CD4-positive, alpha-beta T cell (primary cell): Measurements from ENCODE around the gene ACBD6. TPM values are rescaled to one million over a fixed set of nuclear protein-coding genes. Genes with fewer than 3 reads are reported as not detected.

Experiments used
- ATAC-seq: fragments of 200-7000 bp; cut with Tn5 transposase; one replicate; pipeline ENCODE4 v1.10.0; 2022; ENCODE audit warnings: mild to moderate bottlenecking; ENCODE audit not compliant: poor library complexity
- CTCF ChIA-PET: fragments of 350-600 bp; sonication (Branson Sonifier 250); formaldehyde crosslinking; loops from one replicate; lab custom pipeline; 2021; ENCODE audit warnings: antibody characterized with exemption, inconsistent platforms; lab: Charles Lee
- POLR2A ChIA-PET: fragments of 350-600 bp; sonication (Branson Sonifier 250); formaldehyde crosslinking; loops from one replicate; lab custom pipeline; 2021; ENCODE audit warnings: antibody characterized with exemption, inconsistent platforms; lab: Charles Lee
- DNase-seq, 14 experiments: peaks; one replicate each; pipeline ENCODE4 v3.0.0-alpha.2; 2013 to 2020; ENCODE audit warnings: mixed read lengths in 2 of 14
- H3K27ac ChIP-seq, 2 donors: one replicate each; pipeline versions ENCODE4 v1.5.1 to v1.7.0; 2013; ENCODE audit warnings: low read length in 2 of 2, low read depth in 1 of 2, mild to moderate bottlenecking in 1 of 2
- H3K27me3 ChIP-seq, 2 experiments: 1 replicate in 1 of 2; 2 replicates in 1 of 2; pipeline versions ENCODE4 v1.6.1 to v1.7.0; 2013; ENCODE audit warnings: low read length in 2 of 2, control low read depth in 1 of 2, mild to moderate bottlenecking in 1 of 2, moderate library complexity in 1 of 2; ENCODE audit not compliant: insufficient read depth in 2 of 2, control insufficient read depth in 1 of 2
- H3K36me3 ChIP-seq: one replicate; pipeline ENCODE4 v1.6.1; 2013; ENCODE audit warnings: low read length, control low read depth; ENCODE audit not compliant: insufficient read depth
- H3K4me1 ChIP-seq: one replicate; pipeline ENCODE4 v1.6.1; 2013; ENCODE audit warnings: low read length, control low read depth; ENCODE audit not compliant: insufficient read depth
- H3K4me3 ChIP-seq: one replicate; pipeline ENCODE4 v1.5.1; 2013; ENCODE audit warnings: mild to moderate bottlenecking, low read length, moderate library complexity
- H3K9me3 ChIP-seq, 2 experiments: 1 replicate in 1 of 2; 2 replicates in 1 of 2; pipeline versions ENCODE4 v1.6.1 to v1.7.0; 2013; ENCODE audit warnings: low read length in 2 of 2, mild to moderate bottlenecking in 2 of 2, control low read depth in 1 of 2, moderate library complexity in 1 of 2; ENCODE audit not compliant: control insufficient read depth in 1 of 2, insufficient read depth in 1 of 2
- H3K27ac Mint-ChIP-seq: one replicate; pipeline ENCODE4 v1.8.0; 2020; ENCODE audit warnings: mixed read lengths
- H3K27me3 Mint-ChIP-seq: one replicate; pipeline ENCODE4 v1.8.0; 2021; ENCODE audit warnings: mixed read lengths
- H3K36me3 Mint-ChIP-seq: one replicate; pipeline ENCODE4 v1.8.0; 2021; ENCODE audit warnings: low read depth, mixed read lengths
- H3K4me1 Mint-ChIP-seq: one replicate; pipeline ENCODE4 v1.8.0; 2021; ENCODE audit warnings: low read depth, mixed read lengths
- H3K4me3 Mint-ChIP-seq: one replicate; pipeline ENCODE4 v1.8.0; 2020; ENCODE audit warnings: mild to moderate bottlenecking, mixed read lengths
- H3K9me3 Mint-ChIP-seq: one replicate; pipeline ENCODE4 v1.8.0; 2020; ENCODE audit warnings: mixed read lengths
- CTCF ChIP-seq: fragments of 200-600 bp; IDR thresholded peaks from one replicate; pipeline ENCODE4 v1.8.0; 2022; ENCODE audit warnings: antibody characterized with exemption, mild to moderate bottlenecking
- intact Hi-C, 2 experiments: fragments of 100-400 bp; cut with DNase I in 1 of 2; cut with micrococcal nuclease in 1 of 2; formaldehyde crosslinking; loops; one replicate each; pipeline versions ENCODE4 v1.15.1 to v1.9.0; 2023 to 2025; cut with DNase I, micrococcal nuclease
- total RNA-seq, 174 experiments: library from RNA in 2 of 174; stranded (reverse) in 2 of 174; gene quantifications; one replicate each; pipeline ENCODE4 v1.2.3 and lab custom pipeline; 2021 to 2026

Gene ACBD6
- total RNA-seq, 2 experiments from 2014 or later, result 28.2 to 28.8 TPM

DNA sequence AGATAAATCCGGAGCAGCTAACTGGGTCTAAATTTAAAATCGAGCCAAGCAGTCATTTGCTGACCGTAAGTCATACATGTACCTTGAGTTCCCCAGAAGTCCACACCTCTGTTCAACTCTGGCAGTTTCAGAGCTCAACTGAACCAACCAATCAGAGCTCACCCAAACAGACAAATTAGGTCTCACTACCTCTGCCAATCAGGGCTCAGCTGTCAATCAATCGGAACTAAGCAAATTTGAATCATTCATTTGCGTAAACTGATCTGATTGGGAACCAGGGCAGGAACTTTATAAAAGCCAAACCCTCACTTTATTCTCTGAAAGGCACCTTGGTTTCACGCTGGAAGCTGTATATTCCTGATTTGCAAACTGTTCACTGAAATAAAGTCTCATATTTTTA is 11.2 kb upstream of the ACBD6 start:
- no peak overlapping the region for H3K4me3 Mint-ChIP-seq
- CTCF ChIA-PET, result interaction anchor here (2.3 kb wide), 1 partner anchor 349 kb away, joined by 9 read pairs; no protein-coding TSS in a partner anchor
- H3K9me3 Mint-ChIP-seq, result no peaks in the 10 kb centered on the region
- H3K4me1 Mint-ChIP-seq, result no peaks in the 10 kb centered on the region
- H3K36me3 Mint-ChIP-seq, result no peaks in the 10 kb centered on the region
- peaks cover 7 to 8% of the 10 kb centered on the region in 2 experiments for H3K27me3 ChIP-seq
- no peaks in the 10 kb centered on the region for H3K36me3 ChIP-seq
- H3K27ac Mint-ChIP-seq, result no peak overlapping the region
- no peak overlapping the region for H3K4me3 ChIP-seq
- no peaks in the 10 kb centered on the region for H3K9me3 ChIP-seq
- DNase-seq (no peak), ATAC-seq (no peak)
- no peak overlapping the region for H3K27ac ChIP-seq
- intact Hi-C loops, result no loop called here
- H3K27me3 Mint-ChIP-seq, result no peaks in the 10 kb centered on the region
- POLR2A ChIA-PET, result no interaction called here
- no peak for TF ChIP-seq CTCF
- H3K4me1 ChIP-seq, result peaks cover 3% of the 10 kb centered on the region

- DNase-seq (no peak), ATAC-seq (no peak)
- Mint-ChIP-seq H3K9me3 (no peaks in the 10 kb centered on the region), H3K4me1 (peaks cover 5% of the 10 kb centered on the region), H3K4me3 (no peak overlapping the region), H3K36me3 (no peaks in the 10 kb centered on the region), H3K27me3 (no peaks in the 10 kb centered on the region), H3K27ac (no peak overlapping the region)
- CTCF ChIA-PET, result interaction anchor here (0.7 kb wide), 1 partner anchor 21 kb away, joined by 3 read pairs; no protein-coding TSS in a partner anchor
- H3K27ac ChIP-seq, result no peak overlapping the region
- H3K4me3 ChIP-seq, result no peak overlapping the region
- peaks cover 2% of the 10 kb centered on the region for H3K4me1 ChIP-seq
- TF ChIP-seq CTCF, result no peak
- intact Hi-C loops, result no loop called here
- POLR2A ChIA-PET, result no interaction called here
- no peaks in the 10 kb centered on the region for H3K9me3 ChIP-seq
- peaks cover 7 to 8% of the 10 kb centered on the region in 2 experiments for H3K27me3 ChIP-seq
- H3K36me3 ChIP-seq, result no peaks in the 10 kb centered on the region
Observed at GRCh38 chr1:180510882-180511281, 8.5 kb upstream of the ACBD6 start.

DNA sequence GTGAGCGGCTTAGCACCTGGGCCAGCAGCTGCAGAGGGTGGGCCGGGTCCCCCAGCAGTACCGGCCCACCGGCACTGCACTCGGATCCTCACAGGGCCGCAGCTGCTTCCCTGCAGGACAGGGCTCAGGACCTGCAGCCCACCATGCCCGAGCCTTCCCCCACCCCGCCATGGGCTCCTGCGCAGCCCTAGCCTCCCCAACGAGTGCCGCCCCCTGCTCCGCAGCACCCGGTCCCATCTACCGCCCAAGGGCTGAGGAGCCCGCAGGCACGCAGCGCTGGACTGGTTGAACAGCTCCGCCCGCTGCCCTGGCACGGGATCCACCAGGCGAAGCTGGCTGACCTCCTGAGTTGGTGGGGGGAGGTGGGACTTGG is 6.3 kb upstream of the ACBD6 start:
- CTCF ChIA-PET, result no interaction called here
- H3K27ac ChIP-seq, result no peak overlapping the region
- H3K27ac Mint-ChIP-seq, result no peak overlapping the region
- peaks cover 7 to 8% of the 10 kb centered on the region in 2 experiments for H3K27me3 ChIP-seq
- intact Hi-C loops, result loop anchor here in 1 of 2 experiments (10.0 kb wide), 1 partner anchor 634 kb away; the partner anchor contains the start of gene TOR1AIP2
- H3K4me3 ChIP-seq, result no peak overlapping the region
- H3K4me3 Mint-ChIP-seq, result no peak overlapping the region
- ATAC-seq (no peak), DNase-seq (no peak)
- no peaks in the 10 kb centered on the region for H3K9me3 Mint-ChIP-seq
- H3K27me3 Mint-ChIP-seq, result no peaks in the 10 kb centered on the region
- TF ChIP-seq CTCF, result no peak
- POLR2A ChIA-PET, result interaction anchor here (0.7 to 1.2 kb wide), 2 partner anchors 337 to 352 kb away, joined by 3 read pairs; no protein-coding TSS in a partner anchor
- no peaks in the 10 kb centered on the region for H3K36me3 ChIP-seq
- no peaks in the 10 kb centered on the region for H3K9me3 ChIP-seq
- H3K36me3 Mint-ChIP-seq, result no peaks in the 10 kb centered on the region
- H3K4me1 ChIP-seq, result no peaks in the 10 kb centered on the region
- peaks cover 5% of the 10 kb centered on the region for H3K4me1 Mint-ChIP-seq
